Activated T-cell treated with anti-CD3 and anti-CD28 coated beads, Interleukin-2, amount 50 U/mL, for 72 hours (primary cell): ENCODE measurements around the gene FMN1. TPM values are rescaled to one million over a fixed set of nuclear protein-coding genes. Genes with fewer than 3 reads are reported as not detected.

ENCODE experiments used
- ATAC-seq, 2 donors: fragments of 150-1000 bp; cut with Tn5 transposase; replicated peaks in 1 of 2; 2 replicates each; pipeline ENCODE4 v1.10.0; 2021; ENCODE audit warnings: moderate library complexity in 2 of 2, mild to moderate bottlenecking in 1 of 2
- DNase-seq, 2 donors: peaks; one replicate each; pipeline ENCODE4 v3.0.0; 2021 to 2022; ENCODE audit warnings: mixed read lengths in 1 of 2
- H3K27ac Mint-ChIP-seq: one replicate; pipeline ENCODE4 v1.8.0; 2022; ENCODE audit warnings: mild to moderate bottlenecking, moderate library complexity, mixed read lengths
- H3K27me3 Mint-ChIP-seq: one replicate; pipeline ENCODE4 v1.8.0; 2022; ENCODE audit warnings: low read depth, mixed read lengths
- H3K36me3 Mint-ChIP-seq, 2 donors: one replicate each; pipeline ENCODE4 v1.8.0; 2022; ENCODE audit warnings: mixed read lengths in 2 of 2, mild to moderate bottlenecking in 1 of 2; ENCODE audit not compliant: insufficient read depth in 2 of 2
- H3K4me1 Mint-ChIP-seq: one replicate; pipeline ENCODE4 v1.8.0; 2022; ENCODE audit warnings: low read depth, mixed read lengths
- H3K4me3 Mint-ChIP-seq, 2 donors: one replicate each; pipeline ENCODE4 v1.8.0; 2022; ENCODE audit warnings: mild to moderate bottlenecking in 2 of 2, mixed read lengths in 2 of 2, moderate library complexity in 2 of 2
- H3K9me3 Mint-ChIP-seq, 2 donors: one replicate each; pipeline ENCODE4 v1.8.0; 2022; ENCODE audit warnings: mixed read lengths in 2 of 2
- total RNA-seq, 2 donors: library from RNA; stranded (reverse); gene quantifications; one replicate each; pipeline ENCODE4 v1.2.3, GENCODE V29; 2022

FMN1 gene
- total RNA-seq, 2 donors from 2014 or later = 0.74 to 1.1 TPM

- H3K27ac Mint-ChIP-seq = no peak overlapping the region
- no peak overlapping the region for H3K4me3 Mint-ChIP-seq
- peaks cover 6% of the 10 kb centered on the region for H3K4me1 Mint-ChIP-seq
- H3K9me3 Mint-ChIP-seq = no peaks in the 10 kb centered on the region
- ATAC-seq (no peak), DNase-seq (no peak)
- H3K27me3 Mint-ChIP-seq = no peaks in the 10 kb centered on the region
- H3K36me3 Mint-ChIP-seq = no peaks in the 10 kb centered on the region
These were observed 327.2 kb downstream of the FMN1 start for GRCh38 chr15:32867313-32867626.

DNA sequence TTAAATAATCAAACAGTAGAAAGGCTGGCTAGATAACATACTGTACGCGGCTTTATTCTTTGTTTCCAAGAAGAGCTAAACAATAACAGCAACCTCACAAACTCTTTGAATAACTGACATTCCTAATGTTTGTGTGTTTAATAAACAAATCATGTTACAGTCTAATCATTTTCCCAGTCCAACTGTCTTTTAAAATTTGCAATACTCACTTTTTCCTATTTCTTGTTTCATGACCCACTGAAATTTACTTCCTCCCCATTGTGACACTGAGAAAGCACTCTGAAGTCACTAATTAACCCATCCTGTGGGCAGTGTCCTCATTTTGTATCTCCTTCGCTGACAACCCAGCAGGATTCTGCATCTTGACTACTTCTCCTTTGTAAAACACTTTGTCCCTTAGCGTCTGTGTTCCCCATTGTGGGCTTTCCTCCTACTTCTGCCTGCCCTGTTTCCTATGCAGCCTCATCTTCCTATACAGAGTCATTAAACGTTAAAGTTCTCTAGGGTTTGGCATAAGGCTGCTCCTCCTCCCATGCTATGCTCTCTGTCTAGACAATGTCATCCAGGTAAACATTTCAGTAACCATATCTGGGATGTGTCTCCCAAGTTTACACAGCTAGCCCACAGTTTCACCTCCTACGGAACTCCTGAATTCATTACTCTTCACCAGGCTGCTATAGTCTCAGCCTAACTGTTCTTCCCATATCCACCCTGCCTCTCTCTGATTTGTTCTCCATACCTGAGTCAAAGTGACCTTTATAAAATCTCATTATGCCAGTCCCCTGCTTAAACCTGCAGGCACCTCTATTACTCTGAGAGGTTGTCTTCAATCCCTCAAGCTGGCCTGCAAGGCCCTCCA lies 327.8 kb downstream of the FMN1 start:
- ATAC-seq (no peak), DNase-seq (no peak)
- Mint-ChIP-seq H3K4me3 (no peak overlapping the region), H3K27me3 (no peaks in the 10 kb centered on the region), H3K9me3 (no peaks in the 10 kb centered on the region), H3K4me1 (peaks cover 6% of the 10 kb centered on the region), H3K27ac (no peak overlapping the region), H3K36me3 (no peaks in the 10 kb centered on the region)

DNA sequence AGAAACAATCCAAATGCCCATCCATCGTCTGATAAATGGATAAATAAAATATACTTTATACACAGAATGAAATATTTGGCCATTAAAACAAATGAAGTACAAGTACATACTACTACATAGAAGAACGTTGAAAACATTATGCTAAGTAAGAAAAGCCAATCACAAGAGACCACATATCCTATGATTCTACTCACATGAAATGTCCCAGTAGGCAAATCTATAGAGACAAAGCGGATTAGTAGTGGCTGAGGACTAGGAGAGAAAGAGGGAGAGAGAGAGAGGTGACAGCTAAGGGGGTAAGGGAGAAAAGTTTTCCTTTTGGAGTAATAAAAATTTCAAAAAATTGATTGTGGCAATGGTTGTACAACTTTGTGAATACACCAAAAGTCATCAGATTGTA lies 329.7 kb downstream of the FMN1 start:
- Mint-ChIP-seq H3K27ac (no peak overlapping the region), H3K36me3 (no peaks in the 10 kb centered on the region), H3K27me3 (no peaks in the 10 kb centered on the region), H3K4me1 (peaks cover 6% of the 10 kb centered on the region), H3K4me3 (no peak overlapping the region), H3K9me3 (no peaks in the 10 kb centered on the region)
- no peak for ATAC-seq
- no peak for DNase-seq

DNA sequence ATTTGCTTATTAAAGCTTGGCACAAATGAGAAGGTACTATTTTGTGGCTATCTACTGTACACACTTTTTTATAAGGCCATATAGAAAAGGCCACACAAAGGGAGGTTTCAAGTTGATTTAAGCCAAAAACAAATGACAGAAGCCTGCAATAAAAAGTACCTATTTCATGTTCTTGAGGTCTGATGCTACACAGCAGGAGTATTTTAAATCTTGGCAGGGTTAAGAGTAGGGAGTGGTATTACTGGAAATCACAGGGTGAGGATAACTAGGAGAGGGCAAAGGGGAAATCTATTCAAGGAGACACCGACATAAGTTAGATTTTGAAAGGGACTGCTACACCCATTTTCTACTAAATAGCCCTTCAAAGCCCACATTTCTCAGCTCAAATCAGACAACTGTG lies 330.5 kb downstream of the FMN1 start:
- Mint-ChIP-seq H3K27ac (no peak overlapping the region), H3K4me3 (no peak overlapping the region), H3K4me1 (peaks cover 6% of the 10 kb centered on the region), H3K9me3 (no peaks in the 10 kb centered on the region), H3K27me3 (no peaks in the 10 kb centered on the region), H3K36me3 (no peaks in the 10 kb centered on the region)
- DNase-seq (no peak), ATAC-seq (no peak)

DNA sequence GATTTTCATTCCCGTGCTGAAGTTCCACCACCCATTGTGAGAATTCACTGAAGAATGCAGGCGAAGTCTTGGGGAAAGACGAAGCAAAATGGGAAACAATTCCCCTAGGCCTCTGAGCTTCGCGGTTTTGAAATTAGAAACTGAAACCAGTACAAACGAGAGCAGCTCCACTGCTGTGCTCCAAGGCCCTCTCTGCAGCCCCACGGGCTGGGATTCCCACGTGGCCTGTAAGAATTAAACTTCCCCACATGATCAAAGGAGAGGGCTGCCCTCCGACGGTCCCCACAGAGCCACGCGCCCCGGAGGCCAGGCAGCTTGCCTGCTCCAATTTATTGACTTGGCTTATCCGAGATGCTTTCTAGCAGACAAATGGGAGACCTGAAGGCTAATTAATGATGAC lies 332.8 kb downstream of the FMN1 start:
- H3K36me3 Mint-ChIP-seq = no peaks in the 10 kb centered on the region
- no peaks in the 10 kb centered on the region for H3K27me3 Mint-ChIP-seq
- no peaks in the 10 kb centered on the region for H3K4me1 Mint-ChIP-seq
- H3K4me3 Mint-ChIP-seq = no peak overlapping the region
- DNase-seq (no peak), ATAC-seq (no peak)
- no peaks in the 10 kb centered on the region for H3K9me3 Mint-ChIP-seq
- H3K27ac Mint-ChIP-seq = no peak overlapping the region

- H3K27me3 Mint-ChIP-seq = no peaks in the 10 kb centered on the region
- no peak overlapping the region for H3K27ac Mint-ChIP-seq
- no peaks in the 10 kb centered on the region for H3K36me3 Mint-ChIP-seq
- H3K4me3 Mint-ChIP-seq = no peak overlapping the region
- no peaks in the 10 kb centered on the region for H3K9me3 Mint-ChIP-seq
- H3K4me1 Mint-ChIP-seq = no peaks in the 10 kb centered on the region
- no peak for ATAC-seq
- DNase-seq = no peak
These were observed 333.3 kb downstream of the FMN1 start for GRCh38 chr15:32861174-32861573.

DNA sequence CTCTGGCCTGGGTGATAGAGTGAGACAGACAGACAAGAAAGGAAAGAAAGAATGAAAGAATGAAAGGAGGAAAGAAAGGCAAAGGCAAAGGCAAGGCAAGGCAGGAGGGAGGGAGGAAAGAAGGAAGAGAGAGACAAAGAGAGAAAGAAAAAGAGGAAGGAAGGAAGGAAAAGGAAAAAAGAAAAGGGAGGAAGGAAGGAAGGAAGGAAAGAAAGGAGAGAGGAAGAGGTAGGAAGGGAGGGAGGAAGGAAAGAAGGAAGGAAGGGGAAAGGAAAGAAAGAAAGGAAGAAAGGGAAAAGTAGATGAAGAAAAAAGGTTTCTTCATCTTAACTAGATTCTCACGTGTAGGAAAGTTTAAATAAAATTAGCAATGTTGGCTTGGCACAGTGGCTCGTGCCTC lies 334.5 kb downstream of the FMN1 start:
- no peak for DNase-seq
- Mint-ChIP-seq H3K9me3 (no peaks in the 10 kb centered on the region), H3K4me3 (no peak overlapping the region), H3K4me1 (no peaks in the 10 kb centered on the region), H3K27me3 (no peaks in the 10 kb centered on the region), H3K36me3 (no peaks in the 10 kb centered on the region), H3K27ac (no peak overlapping the region)
- ATAC-seq = no peak

- Mint-ChIP-seq H3K9me3 (no peaks in the 10 kb centered on the region), H3K27ac (no peak overlapping the region), H3K4me3 (no peak overlapping the region), H3K36me3 (no peaks in the 10 kb centered on the region), H3K4me1 (no peaks in the 10 kb centered on the region), H3K27me3 (no peaks in the 10 kb centered on the region)
- ATAC-seq (no peak), DNase-seq (no peak)
These were observed 335.3 kb downstream of the FMN1 start for GRCh38 chr15:32859251-32859650.

- H3K4me1 Mint-ChIP-seq = no peaks in the 10 kb centered on the region
- no peaks in the 10 kb centered on the region for H3K36me3 Mint-ChIP-seq
- no peak overlapping the region for H3K4me3 Mint-ChIP-seq
- H3K27me3 Mint-ChIP-seq = no peaks in the 10 kb centered on the region
- no peaks in the 10 kb centered on the region for H3K9me3 Mint-ChIP-seq
- no peak for ATAC-seq
- H3K27ac Mint-ChIP-seq = no peak overlapping the region
- no peak for DNase-seq
These were observed 336.8 kb downstream of the FMN1 start for GRCh38 chr15:32857732-32858131.

DNA sequence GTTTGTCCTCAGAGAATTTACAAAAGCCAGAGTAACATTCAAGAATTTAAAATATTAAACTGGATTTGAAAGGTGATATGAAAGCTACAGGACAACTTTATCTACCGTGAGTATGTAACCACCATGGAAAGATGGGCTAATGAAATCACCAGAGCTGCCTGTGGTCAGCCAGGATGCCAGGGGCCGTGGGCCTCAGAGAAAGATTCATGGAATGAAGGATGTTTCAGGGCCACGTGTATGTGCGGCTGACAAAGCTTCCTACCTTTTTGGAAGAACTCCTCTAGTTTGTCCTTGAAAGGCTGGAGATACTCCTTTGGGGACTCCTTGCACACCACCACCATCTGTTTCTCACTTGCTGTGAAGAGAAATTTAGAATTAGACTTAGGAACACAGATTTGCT lies 337.8 kb downstream of the FMN1 start:
- H3K9me3 Mint-ChIP-seq = no peaks in the 10 kb centered on the region
- no peak overlapping the region for H3K27ac Mint-ChIP-seq
- H3K4me1 Mint-ChIP-seq = no peaks in the 10 kb centered on the region
- ATAC-seq (no peak), DNase-seq (no peak)
- H3K36me3 Mint-ChIP-seq = no peaks in the 10 kb centered on the region
- H3K27me3 Mint-ChIP-seq = no peaks in the 10 kb centered on the region
- H3K4me3 Mint-ChIP-seq = no peak overlapping the region

DNA sequence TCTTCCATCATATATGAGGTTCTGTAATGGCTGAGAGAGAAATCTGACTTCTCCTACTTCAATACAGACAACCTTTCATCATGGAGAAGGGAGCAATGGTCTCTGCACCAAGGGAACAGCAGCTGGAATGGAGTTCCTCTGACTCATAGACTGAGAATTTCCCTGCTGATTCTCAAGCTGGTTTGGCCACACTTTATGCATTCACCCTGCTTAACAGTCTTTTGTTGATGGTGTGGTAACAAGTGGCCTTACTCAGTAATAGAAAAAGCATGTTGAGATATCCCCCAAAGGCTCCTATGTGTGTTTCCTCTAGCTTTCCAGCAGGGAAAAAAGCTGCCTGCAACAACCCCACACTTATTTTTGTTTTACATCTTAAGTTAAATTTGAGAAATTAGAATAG lies 338.6 kb downstream of the FMN1 start:
- Mint-ChIP-seq H3K36me3 (no peaks in the 10 kb centered on the region), H3K9me3 (no peaks in the 10 kb centered on the region), H3K27me3 (no peaks in the 10 kb centered on the region), H3K4me3 (no peak overlapping the region), H3K27ac (no peak overlapping the region), H3K4me1 (no peaks in the 10 kb centered on the region)
- ATAC-seq (no peak), DNase-seq (no peak)

DNA sequence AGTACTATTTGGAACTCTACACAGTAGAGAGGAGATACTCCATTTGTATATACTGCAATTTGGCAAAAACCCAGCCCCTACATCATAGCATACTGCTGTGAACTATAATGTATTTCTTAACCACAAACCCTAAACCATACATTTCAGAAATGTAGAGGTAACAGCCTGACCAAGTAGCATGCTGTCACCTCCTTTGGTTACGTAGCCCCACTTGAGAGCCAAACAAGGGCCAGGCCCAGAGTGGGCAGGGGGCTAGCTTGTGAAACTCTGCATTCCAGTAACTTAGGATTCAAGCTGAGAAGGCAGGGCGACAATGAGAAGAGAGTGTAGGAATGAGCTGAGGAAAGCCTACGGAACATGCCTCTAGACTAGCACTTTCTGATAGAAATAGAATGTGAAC lies 340.9 kb downstream of the FMN1 start:
- Mint-ChIP-seq H3K36me3 (no peaks in the 10 kb centered on the region), H3K4me3 (no peak overlapping the region), H3K27me3 (no peaks in the 10 kb centered on the region), H3K9me3 (no peaks in the 10 kb centered on the region), H3K27ac (no peak overlapping the region), H3K4me1 (no peaks in the 10 kb centered on the region)
- no peak for DNase-seq
- no peak for ATAC-seq

DNA sequence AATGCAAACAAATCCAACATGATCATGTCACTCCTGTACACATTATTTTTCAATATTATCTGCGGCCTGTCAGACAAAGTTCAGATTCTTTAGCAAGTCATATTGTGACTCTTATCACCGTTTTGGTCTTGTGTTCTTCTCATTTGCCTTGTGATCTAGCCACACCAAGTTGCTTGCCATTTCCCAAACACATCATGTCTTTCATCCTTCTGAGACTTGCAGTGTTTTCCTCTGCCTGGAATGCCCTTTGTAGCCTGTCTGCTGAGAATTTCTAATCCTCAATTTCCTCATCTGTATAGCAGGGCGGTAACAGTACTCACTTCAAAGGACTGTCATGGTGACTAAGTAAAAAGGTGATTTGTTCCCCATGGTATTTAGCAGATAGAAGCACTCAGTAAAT lies 341.7 kb downstream of the FMN1 start:
- Mint-ChIP-seq H3K4me3 (no peak overlapping the region), H3K4me1 (no peaks in the 10 kb centered on the region), H3K36me3 (no peaks in the 10 kb centered on the region), H3K9me3 (no peaks in the 10 kb centered on the region), H3K27ac (no peak overlapping the region), H3K27me3 (no peaks in the 10 kb centered on the region)
- no peak for DNase-seq
- no peak for ATAC-seq

DNA sequence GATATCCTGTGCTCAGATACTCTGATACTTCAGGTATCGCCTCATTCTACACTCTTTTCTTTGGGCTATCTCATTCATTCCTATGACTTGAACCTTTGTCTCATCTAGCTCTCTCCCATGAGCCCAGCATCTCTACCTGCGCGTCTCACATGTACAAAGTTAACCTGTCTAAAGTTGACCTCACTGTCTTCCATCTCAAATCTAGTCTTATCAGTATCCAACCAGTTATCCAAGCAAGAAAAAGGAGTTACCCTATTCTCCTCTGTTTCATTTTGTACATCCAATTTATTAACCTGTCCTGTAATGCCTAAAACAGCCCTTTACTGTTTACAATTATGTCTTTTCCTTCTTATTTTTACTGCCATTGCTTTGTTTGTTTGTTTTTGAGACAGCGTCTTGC lies 342.5 kb downstream of the FMN1 start:
- H3K4me3 Mint-ChIP-seq = no peak overlapping the region
- H3K9me3 Mint-ChIP-seq = no peaks in the 10 kb centered on the region
- H3K27ac Mint-ChIP-seq = no peak overlapping the region
- H3K36me3 Mint-ChIP-seq = no peaks in the 10 kb centered on the region
- no peak for ATAC-seq
- no peaks in the 10 kb centered on the region for H3K4me1 Mint-ChIP-seq
- no peaks in the 10 kb centered on the region for H3K27me3 Mint-ChIP-seq
- DNase-seq = no peak
